K562 (cell line): ENCODE data around the gene OSBPL1A. TPM values are rescaled to one million over a fixed set of nuclear protein-coding genes. Genes with fewer than 3 reads are reported as not detected.

ENCODE experiments used
- ATAC-seq: fragments of 200-7000 bp; cut with Tn5 transposase; 3 replicates; pipeline ENCODE4 v1.9.1; 2020; ENCODE audit warnings: moderate library complexity
- BruUV-seq: library from RNA; stranded (reverse); fragments of 400-500 nt; replicated peaks from 2 replicates; lab custom pipeline; 2021; lab: Mats Ljungman, UMichigan
- CTCF ChIA-PET: fragments of 300-600 bp; formaldehyde crosslinking; extraction: SDS; loops from one replicate; lab custom pipeline; 2021; ENCODE audit warnings: low intra/inter-chr PET ratio; lab: Yijun Ruan, JAX
- POLR2A ChIA-PET: fragments of 300-600, 350-650 bp; sonication (Branson Sonifier 250); formaldehyde crosslinking; extraction: SDS; loops from one replicate; lab custom pipeline; 2021; ENCODE audit warnings: antibody characterized with exemption, inconsistent platforms; lab: Yijun Ruan, JAX
- DNase-seq, 4 experiments: peaks; one replicate each; pipeline versions ENCODE4 v3.0.0 to v3.0.0-alpha.2; 2011 to 2018; ENCODE audit warnings: low spot score in 3 of 4, mixed read lengths in 3 of 4; ENCODE audit errors: extremely low read depth in 1 of 4
- FAIRE-seq: peaks from 2 replicates; lab custom pipeline; 2011; peaks lifted over from hg19 to GRCh38; lab: Jason Lieb, UNC
- H2AFZ ChIP-seq: 2 replicates; pipeline ENCODE4 v1.6.0; 2011; ENCODE audit warnings: low read depth, low read length, control low read depth, inconsistent platforms
- H3K27ac ChIP-seq: fragments of 200-600 bp; 3 replicates; pipeline ENCODE4 v1.8.0; 2011; ENCODE audit warnings: low read depth, mild to moderate bottlenecking, control low read depth, inconsistent platforms, low read length, moderate library complexity, mixed read lengths; ENCODE audit errors: extremely low read depth
- H3K27me3 ChIP-seq, 2 experiments: fragments of 300-600 bp in 1 of 2; 2 replicates in 1 of 2; 3 replicates in 1 of 2; pipeline versions ENCODE4 v1.6.0 to v1.8.0; 2011; ENCODE audit warnings: inconsistent platforms in 2 of 2, low read length in 2 of 2, mild to moderate bottlenecking in 1 of 2, mixed read lengths in 1 of 2, moderate library complexity in 1 of 2; ENCODE audit not compliant: control insufficient read depth in 2 of 2, insufficient read depth in 2 of 2
- H3K36me3 ChIP-seq: fragments of 300-600 bp; 3 replicates; pipeline ENCODE4 v1.8.0; 2011; ENCODE audit warnings: mild to moderate bottlenecking, low read length, inconsistent platforms; ENCODE audit not compliant: control insufficient read depth, insufficient read depth
- H3K4me1 ChIP-seq, 2 experiments: fragments of 200-600 bp in 1 of 2; replicated peaks in 1 of 2; 2 replicates in 1 of 2; 3 replicates in 1 of 2; pipeline versions ENCODE4 v1.5.1 to v1.8.0; 2011; ENCODE audit warnings: inconsistent platforms in 2 of 2, low read length in 2 of 2, mild to moderate bottlenecking in 1 of 2, mixed read lengths in 1 of 2, moderate library complexity in 1 of 2; ENCODE audit not compliant: control insufficient read depth in 2 of 2, insufficient read depth in 2 of 2
- H3K4me2 ChIP-seq: 2 replicates; pipeline ENCODE4 v1.6.1; 2011; ENCODE audit warnings: low read length, control low read depth, inconsistent platforms, mixed read lengths; ENCODE audit not compliant: insufficient read depth
- H3K4me3 ChIP-seq: fragments of 200-600 bp; sonication (generic), shearing (Covaris generic); 2 replicates; pipeline ENCODE4 v1.5.1; 2016; ENCODE audit warnings: control low read depth, inconsistent platforms
- H3K79me2 ChIP-seq: fragments of 200-600 bp; 3 replicates; pipeline ENCODE4 v1.8.0; 2011; ENCODE audit warnings: low read length, inconsistent platforms; ENCODE audit not compliant: control insufficient read depth, insufficient read depth
- H3K9ac ChIP-seq, 2 experiments: 2 replicates each; pipeline versions ENCODE4 v1.6.0 to v1.6.1; 2011; ENCODE audit warnings: low read depth in 2 of 2, low read length in 2 of 2, control low read depth in 1 of 2, inconsistent platforms in 1 of 2, mild to moderate bottlenecking in 1 of 2, mixed read lengths in 1 of 2; ENCODE audit not compliant: insufficient read depth in 1 of 2
- H3K9me1 ChIP-seq: one replicate; pipeline ENCODE4 v1.6.0; 2011; ENCODE audit warnings: inconsistent platforms, mild to moderate bottlenecking, low read length, moderate library complexity; ENCODE audit not compliant: control insufficient read depth, insufficient read depth
- H3K9me3 ChIP-seq: replicated peaks from 2 replicates; pipeline ENCODE4 v1.5.1; 2011; ENCODE audit warnings: low read depth, low read length, inconsistent platforms; ENCODE audit not compliant: control insufficient read depth, insufficient read depth
- H4K20me1 ChIP-seq: replicated peaks from 2 replicates; pipeline ENCODE4 v1.6.1; 2011; ENCODE audit warnings: low read length, inconsistent platforms, mixed read lengths; ENCODE audit not compliant: control insufficient read depth, insufficient read depth
- BRCA1 ChIP-seq, 2 experiments: fragments of 450-650 bp in 1 of 2; sonication (generic) in 1 of 2; formaldehyde crosslinking in 1 of 2; IDR thresholded peaks; 2 replicates each; pipeline versions ENCODE4 v1.5.0 to v1.6.1; 2017 to 2020; ENCODE audit warnings: mild to moderate bottlenecking in 1 of 2, missing genetic modification reagents in 1 of 2
- CBFB ChIP-seq: sonication (generic); formaldehyde crosslinking; IDR thresholded peaks from 2 replicates; pipeline ENCODE4 v1.4.0; 2020; ENCODE audit warnings: mild to moderate bottlenecking, missing genetic modification reagents
- GABPB1 ChIP-seq: sonication (generic); formaldehyde crosslinking; IDR thresholded peaks from 2 replicates; pipeline ENCODE4 v1.8.0; 2022; ENCODE audit warnings: mild to moderate bottlenecking, missing genetic modification reagents
- HDAC1 ChIP-seq, 2 experiments: fragments of 450-650 bp; IDR thresholded peaks; 2 replicates each; pipeline ENCODE4 v1.6.1; 2016 to 2017; ENCODE audit warnings: inconsistent platforms in 1 of 2, mild to moderate bottlenecking in 1 of 2, moderate library complexity in 1 of 2
- KLF13 ChIP-seq: fragments of 450-650 bp; IDR thresholded peaks from 2 replicates; pipeline ENCODE4 v1.6.1; 2016; ENCODE audit warnings: missing genetic modification characterization, low read depth, mild to moderate bottlenecking, missing compliant biosample characterization, moderate library complexity, borderline replicate concordance
- MCM3 ChIP-seq: fragments of 450-650 bp; IDR thresholded peaks from 2 replicates; pipeline ENCODE4 v1.6.1; 2016
- PURB ChIP-seq: sonication (generic); formaldehyde crosslinking; IDR thresholded peaks from 2 replicates; pipeline ENCODE4 v1.9.0; 2021; ENCODE audit warnings: low read depth, mild to moderate bottlenecking, missing genetic modification reagents
- SIX5 ChIP-seq, 2 experiments: IDR thresholded peaks; 2 replicates each; pipeline ENCODE4 v1.6.1; 2011; ENCODE audit warnings: low read length in 2 of 2, borderline replicate concordance in 1 of 2, low read depth in 1 of 2, mild to moderate bottlenecking in 1 of 2, moderate library complexity in 1 of 2; ENCODE audit not compliant: insufficient read depth in 1 of 2
- ZNF121 ChIP-seq: sonication (generic); formaldehyde crosslinking; conservative IDR thresholded peaks from 2 replicates; pipeline ENCODE4 v1.8.0; 2022; ENCODE audit warnings: missing genetic modification reagents
- WGBS: fragments of 100-300 bp; shearing (Covaris generic); methylation state at CpG from one replicate; pipeline ENCODE4 v1.1.6; 2016; ENCODE audit warnings: low coverage, mixed read lengths; ENCODE audit not compliant: insufficient coverage; ENCODE audit errors: missing lambda C conversion rate; 5-methylcytosine and 5-hydroxymethylcytosine counted together
- in situ Hi-C: fragments of 300-500 bp; cut with MboI; formaldehyde crosslinking; loops from 4 replicates; pipeline ENCODE4 v1.15.0; 2018; ENCODE audit warnings: inconsistent platforms, mixed read lengths
- intact Hi-C: fragments of 100-400 bp; cut with micrococcal nuclease; formaldehyde crosslinking; loops from 2 replicates; pipeline ENCODE4 v1.14.2; 2022
- polyA plus RNA-seq, 8 experiments: library from polyadenylated mRNA; depleted of rRNA in 4 of 8; stranded (reverse) in 5 of 8; unstranded in 3 of 8; fragments of >200 nt; fragmentation: Nextera tagmentation in 2 of 8; fragmentation: Illumina TruSeq in 1 of 8; extraction: Ambion mirVana in 2 of 8; extraction: Trizol in 1 of 8; gene quantifications; 2 replicates each; pipeline versions ENCODE4 v1.2.1 to v1.2.3, GENCODE V29; 2011 to 2014; ENCODE audit warnings: inconsistent platforms in 1 of 8, missing spikeins in 1 of 8
- total RNA-seq, 7 experiments: library from RNA; depleted of rRNA in 6 of 7; stranded (reverse); fragments of >200 nt in 6 of 7; fragmentation: Illumina TruSeq in 2 of 7; extraction: Trizol in 2 of 7; gene quantifications; 2 replicates each; pipeline versions ENCODE4 v1.2.1 to v1.2.3, GENCODE V29; 2011 to 2021; ENCODE audit warnings: low replicate concordance in 1 of 7
- TF ChIP-seq, protein P1 (sequence below): fragments of 450-650 bp; IDR thresholded peaks from 2 replicates; pipeline ENCODE4 v1.6.1; 2016; ENCODE audit warnings: mild to moderate bottlenecking, moderate library complexity
- TF ChIP-seq, protein P2 (sequence below): fragments of 450-650 bp; IDR thresholded peaks from 2 replicates; pipeline ENCODE4 v1.6.1; 2016; ENCODE audit warnings: low read depth, mild to moderate bottlenecking, moderate library complexity

OSBPL1A gene
- total and polyA plus RNA-seq, 9 of the 15 experiments (the other 6 are each of a cell fraction or from before 2014, with no cell fraction given), result 0.40 to 0.49 TPM; not detected in 7

DNA sequence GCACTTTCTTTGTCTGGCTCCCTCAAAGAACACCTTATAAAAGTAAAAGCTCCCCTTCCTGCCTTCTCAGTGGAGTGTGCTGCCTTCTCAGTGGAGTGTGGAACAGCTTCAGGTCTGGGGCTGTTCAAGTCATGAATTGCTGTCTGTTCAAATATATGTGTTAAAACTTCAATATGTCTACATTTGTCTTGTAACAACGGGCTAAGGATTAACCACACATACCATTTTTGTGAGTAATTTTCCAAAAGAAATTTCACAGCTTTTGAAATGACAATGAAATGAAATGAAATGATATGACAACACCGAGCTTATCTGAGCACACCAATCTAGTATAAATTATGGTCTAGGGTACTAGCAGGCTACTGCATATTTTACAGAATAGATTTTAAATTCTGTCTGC lies 215.8 kb downstream of the OSBPL1A start:
- Histone ChIP-seq H3K4me1 (no peaks in the 10 kb centered on the region), H4K20me1 (no peaks in the 10 kb centered on the region), H3K36me3 (no peaks in the 10 kb centered on the region), H3K9ac (no peak overlapping the region), H3K9me1 (no peaks in the 10 kb centered on the region), H3K4me3 (no peak overlapping the region), H3K9me3 (no peaks in the 10 kb centered on the region), H3K4me2 (no peak overlapping the region), H3K79me2 (no peaks in the 10 kb centered on the region), H3K27ac (no peak overlapping the region), H3K27me3 (peaks cover 3 to 13% of the 10 kb centered on the region in 2 experiments; a peak in 4 of 5 replicates), H2AFZ (no peak overlapping the region)
- BruUV-seq, result no TSS peak
- in situ Hi-C loops, result no loop called here
- DNase-seq (no peak), ATAC-seq (no peak), FAIRE-seq (no peak)
- intact Hi-C loops, result no loop called here
- CTCF ChIA-PET, result no interaction called here
- 0% methylated on average over 2 of the region's 2 CpGs for WGBS
- POLR2A ChIA-PET, result interaction anchor here (0.7 kb wide), 1 partner anchor 10 kb away, joined by 3 read pairs; no protein-coding TSS in a partner anchor
- TF ChIP-seq SIX5 (IDR thresholded peaks at IDR 0.05; ENCODE audit: borderline replicate concordance in 1 of 2, insufficient read depth in 1 of 2, low read depth in 1 of 2, low read length in 2 of 2), result no peak
- no peak for TF ChIP-seq HDAC1 (IDR thresholded peaks at IDR 0.05)
- no peak for TF ChIP-seq GABPB1
- TF ChIP-seq CBFB (CRISPR knock-in tag), result no peak
- TF ChIP-seq, protein P1, sequence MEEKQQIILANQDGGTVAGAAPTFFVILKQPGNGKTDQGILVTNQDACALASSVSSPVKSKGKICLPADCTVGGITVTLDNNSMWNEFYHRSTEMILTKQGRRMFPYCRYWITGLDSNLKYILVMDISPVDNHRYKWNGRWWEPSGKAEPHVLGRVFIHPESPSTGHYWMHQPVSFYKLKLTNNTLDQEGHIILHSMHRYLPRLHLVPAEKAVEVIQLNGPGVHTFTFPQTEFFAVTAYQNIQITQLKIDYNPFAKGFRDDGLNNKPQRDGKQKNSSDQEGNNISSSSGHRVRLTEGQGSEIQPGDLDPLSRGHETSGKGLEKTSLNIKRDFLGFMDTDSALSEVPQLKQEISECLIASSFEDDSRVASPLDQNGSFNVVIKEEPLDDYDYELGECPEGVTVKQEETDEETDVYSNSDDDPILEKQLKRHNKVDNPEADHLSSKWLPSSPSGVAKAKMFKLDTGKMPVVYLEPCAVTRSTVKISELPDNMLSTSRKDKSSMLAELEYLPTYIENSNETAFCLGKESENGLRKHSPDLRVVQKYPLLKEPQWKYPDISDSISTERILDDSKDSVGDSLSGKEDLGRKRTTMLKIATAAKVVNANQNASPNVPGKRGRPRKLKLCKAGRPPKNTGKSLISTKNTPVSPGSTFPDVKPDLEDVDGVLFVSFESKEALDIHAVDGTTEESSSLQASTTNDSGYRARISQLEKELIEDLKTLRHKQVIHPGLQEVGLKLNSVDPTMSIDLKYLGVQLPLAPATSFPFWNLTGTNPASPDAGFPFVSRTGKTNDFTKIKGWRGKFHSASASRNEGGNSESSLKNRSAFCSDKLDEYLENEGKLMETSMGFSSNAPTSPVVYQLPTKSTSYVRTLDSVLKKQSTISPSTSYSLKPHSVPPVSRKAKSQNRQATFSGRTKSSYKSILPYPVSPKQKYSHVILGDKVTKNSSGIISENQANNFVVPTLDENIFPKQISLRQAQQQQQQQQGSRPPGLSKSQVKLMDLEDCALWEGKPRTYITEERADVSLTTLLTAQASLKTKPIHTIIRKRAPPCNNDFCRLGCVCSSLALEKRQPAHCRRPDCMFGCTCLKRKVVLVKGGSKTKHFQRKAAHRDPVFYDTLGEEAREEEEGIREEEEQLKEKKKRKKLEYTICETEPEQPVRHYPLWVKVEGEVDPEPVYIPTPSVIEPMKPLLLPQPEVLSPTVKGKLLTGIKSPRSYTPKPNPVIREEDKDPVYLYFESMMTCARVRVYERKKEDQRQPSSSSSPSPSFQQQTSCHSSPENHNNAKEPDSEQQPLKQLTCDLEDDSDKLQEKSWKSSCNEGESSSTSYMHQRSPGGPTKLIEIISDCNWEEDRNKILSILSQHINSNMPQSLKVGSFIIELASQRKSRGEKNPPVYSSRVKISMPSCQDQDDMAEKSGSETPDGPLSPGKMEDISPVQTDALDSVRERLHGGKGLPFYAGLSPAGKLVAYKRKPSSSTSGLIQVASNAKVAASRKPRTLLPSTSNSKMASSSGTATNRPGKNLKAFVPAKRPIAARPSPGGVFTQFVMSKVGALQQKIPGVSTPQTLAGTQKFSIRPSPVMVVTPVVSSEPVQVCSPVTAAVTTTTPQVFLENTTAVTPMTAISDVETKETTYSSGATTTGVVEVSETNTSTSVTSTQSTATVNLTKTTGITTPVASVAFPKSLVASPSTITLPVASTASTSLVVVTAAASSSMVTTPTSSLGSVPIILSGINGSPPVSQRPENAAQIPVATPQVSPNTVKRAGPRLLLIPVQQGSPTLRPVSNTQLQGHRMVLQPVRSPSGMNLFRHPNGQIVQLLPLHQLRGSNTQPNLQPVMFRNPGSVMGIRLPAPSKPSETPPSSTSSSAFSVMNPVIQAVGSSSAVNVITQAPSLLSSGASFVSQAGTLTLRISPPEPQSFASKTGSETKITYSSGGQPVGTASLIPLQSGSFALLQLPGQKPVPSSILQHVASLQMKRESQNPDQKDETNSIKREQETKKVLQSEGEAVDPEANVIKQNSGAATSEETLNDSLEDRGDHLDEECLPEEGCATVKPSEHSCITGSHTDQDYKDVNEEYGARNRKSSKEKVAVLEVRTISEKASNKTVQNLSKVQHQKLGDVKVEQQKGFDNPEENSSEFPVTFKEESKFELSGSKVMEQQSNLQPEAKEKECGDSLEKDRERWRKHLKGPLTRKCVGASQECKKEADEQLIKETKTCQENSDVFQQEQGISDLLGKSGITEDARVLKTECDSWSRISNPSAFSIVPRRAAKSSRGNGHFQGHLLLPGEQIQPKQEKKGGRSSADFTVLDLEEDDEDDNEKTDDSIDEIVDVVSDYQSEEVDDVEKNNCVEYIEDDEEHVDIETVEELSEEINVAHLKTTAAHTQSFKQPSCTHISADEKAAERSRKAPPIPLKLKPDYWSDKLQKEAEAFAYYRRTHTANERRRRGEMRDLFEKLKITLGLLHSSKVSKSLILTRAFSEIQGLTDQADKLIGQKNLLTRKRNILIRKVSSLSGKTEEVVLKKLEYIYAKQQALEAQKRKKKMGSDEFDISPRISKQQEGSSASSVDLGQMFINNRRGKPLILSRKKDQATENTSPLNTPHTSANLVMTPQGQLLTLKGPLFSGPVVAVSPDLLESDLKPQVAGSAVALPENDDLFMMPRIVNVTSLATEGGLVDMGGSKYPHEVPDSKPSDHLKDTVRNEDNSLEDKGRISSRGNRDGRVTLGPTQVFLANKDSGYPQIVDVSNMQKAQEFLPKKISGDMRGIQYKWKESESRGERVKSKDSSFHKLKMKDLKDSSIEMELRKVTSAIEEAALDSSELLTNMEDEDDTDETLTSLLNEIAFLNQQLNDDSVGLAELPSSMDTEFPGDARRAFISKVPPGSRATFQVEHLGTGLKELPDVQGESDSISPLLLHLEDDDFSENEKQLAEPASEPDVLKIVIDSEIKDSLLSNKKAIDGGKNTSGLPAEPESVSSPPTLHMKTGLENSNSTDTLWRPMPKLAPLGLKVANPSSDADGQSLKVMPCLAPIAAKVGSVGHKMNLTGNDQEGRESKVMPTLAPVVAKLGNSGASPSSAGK, result no peak
- no peak for TF ChIP-seq KLF13 (tag)
- TF ChIP-seq BRCA1 (IDR thresholded peaks at IDR 0.05), result no peak
- TF ChIP-seq BRCA1 (CRISPR knock-in tag; IDR thresholded peaks at IDR 0.05), result no peak
- no peak for TF ChIP-seq MCM3
- TF ChIP-seq, protein P2, sequence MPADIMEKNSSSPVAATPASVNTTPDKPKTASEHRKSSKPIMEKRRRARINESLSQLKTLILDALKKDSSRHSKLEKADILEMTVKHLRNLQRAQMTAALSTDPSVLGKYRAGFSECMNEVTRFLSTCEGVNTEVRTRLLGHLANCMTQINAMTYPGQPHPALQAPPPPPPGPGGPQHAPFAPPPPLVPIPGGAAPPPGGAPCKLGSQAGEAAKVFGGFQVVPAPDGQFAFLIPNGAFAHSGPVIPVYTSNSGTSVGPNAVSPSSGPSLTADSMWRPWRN, result no peak
- TF ChIP-seq PURB (CRISPR knock-in tag), result no peak
- no peak for TF ChIP-seq ZNF121 (CRISPR knock-in tag)
